HG02981 (cell line): ENCODE data around the gene EMX2.

Experiments used
- ATAC-seq: cut with Tn5 transposase; IDR thresholded peaks from one replicate; pipeline ENCODE4 v1.9.1; 2021; ENCODE audit warnings: mild to moderate bottlenecking, moderate library complexity; ENCODE audit not compliant: unreplicated experiment

EMX2 gene

GRCh38 chr10:117596706-117597105, 54.2 kb downstream of the EMX2 start:
- ATAC-seq = no peak

- no peak for ATAC-seq
Observed at GRCh38 chr10:117597216-117597615, 54.7 kb downstream of the EMX2 start.
